Stimulated activated naive CD4-positive, alpha-beta T cell treated with Interleukin-2 at 50 U/mL for 16 hours (primary cell): Measurements from ENCODE around the gene DICER1.

Experiments
- DNase-seq: peaks from one replicate; lab custom pipeline; 2025; lab: John Stamatoyannopoulos, UW

DICER1 gene

GRCh38 chr14:95038521-95039250 lies 118.6 kb downstream of the DICER1 start:
- DNase-seq, result no peak

- DNase-seq, result no peak
These were observed 120.1 kb downstream of the DICER1 start for GRCh38 chr14:95037273-95037672.
